DOHH2 (cell line): ENCODE results near the gene ZNF765.
"Not testable (repeated sequence)": the region's sequence is repeated elsewhere in the genome, so short reads cannot be mapped to it uniquely, and the experiment has no call there.

ENCODE experiments used
- CTCF ChIP-seq: fragments of 200-600 bp; sonication (generic); IDR thresholded peaks from one replicate; pipeline ENCODE4 v1.5.1; 2014; ENCODE audit warnings: antibody characterized with exemption, mild to moderate bottlenecking, low read depth, low read length; ENCODE audit not compliant: poor library complexity, severe bottlenecking
- EZH2phosphoT487 ChIP-seq: fragments of 200-600 bp; sonication (generic); IDR thresholded peaks from 2 replicates; pipeline ENCODE4 v1.6.1; 2017; ENCODE audit warnings: borderline replicate concordance, mild to moderate bottlenecking, antibody characterized with exemption, low read length, moderate library complexity, mixed read lengths

GRCh38 chr19:53447196-53447595 is 52.2 kb downstream of the ZNF765 start:
- not testable (repeated sequence) for TF ChIP-seq CTCF, EZH2phosphoT487
